NCI-H2227 (cell line): Measurements from ENCODE around the gene EPHA4.

ENCODE experiments used
- DNase-seq: peaks from one replicate; lab custom pipeline; 2025; ENCODE audit not compliant: unreplicated experiment; lab: John Stamatoyannopoulos, UW

Gene EPHA4

GRCh38 chr2:221405521-221405920 is 166.6 kb downstream of the EPHA4 start:
- no peak for DNase-seq

GRCh38 chr2:221402072-221402471 is 170.0 kb downstream of the EPHA4 start:
- no peak for DNase-seq

- DNase-seq = no peak
Observed at GRCh38 chr2:221400411-221400810, 171.7 kb downstream of the EPHA4 start.

- DNase-seq = no peak
Observed at GRCh38 chr2:221399183-221399582, 172.9 kb downstream of the EPHA4 start.

- DNase-seq = peak; percentile 22
Observed at GRCh38 chr2:221397187-221397586, 174.9 kb downstream of the EPHA4 start.

- no peak for DNase-seq
Observed at GRCh38 chr2:221392228-221392881, 179.7 kb downstream of the EPHA4 start.

- no peak for DNase-seq
Observed at GRCh38 chr2:221390878-221391277, 181.2 kb downstream of the EPHA4 start.

GRCh38 chr2:221389904-221390303 is 182.2 kb downstream of the EPHA4 start:
- DNase-seq = no peak

- DNase-seq = no peak
Observed at GRCh38 chr2:221389421-221389820, 182.7 kb downstream of the EPHA4 start.

- DNase-seq = no peak
Observed at GRCh38 chr2:221388891-221389290, 183.2 kb downstream of the EPHA4 start.

GRCh38 chr2:221385716-221386115 is 186.4 kb downstream of the EPHA4 start:
- no peak for DNase-seq

GRCh38 chr2:221381928-221382488 is 190.1 kb downstream of the EPHA4 start:
- DNase-seq = no peak

- no peak for DNase-seq
Observed at GRCh38 chr2:221380686-221381085, 191.4 kb downstream of the EPHA4 start.

GRCh38 chr2:221380062-221380461 is 192.0 kb downstream of the EPHA4 start:
- no peak for DNase-seq

- DNase-seq = no peak
Observed at GRCh38 chr2:221377597-221377996, 194.5 kb downstream of the EPHA4 start.

- no peak for DNase-seq
Observed at GRCh38 chr2:221377066-221377465, 195.0 kb downstream of the EPHA4 start.

GRCh38 chr2:221374234-221374633 is 197.9 kb downstream of the EPHA4 start:
- no peak for DNase-seq

GRCh38 chr2:221372907-221373306 is 199.2 kb downstream of the EPHA4 start:
- DNase-seq = no peak

- peak; percentile 49 for DNase-seq
Observed at GRCh38 chr2:221372159-221372884, 199.8 kb downstream of the EPHA4 start.

- no peak for DNase-seq
Observed at GRCh38 chr2:221371347-221371746, 200.8 kb downstream of the EPHA4 start.

GRCh38 chr2:221370857-221371211 is 201.3 kb downstream of the EPHA4 start:
- DNase-seq = no peak

- no peak for DNase-seq
Observed at GRCh38 chr2:221370076-221370856, 201.8 kb downstream of the EPHA4 start.
